GM23248 (cell line): Measurements from ENCODE around the gene ZMYND19. TPM values are rescaled to one million over a fixed set of nuclear protein-coding genes. Genes with fewer than 3 reads are reported as not detected.

Experiments used
- DNase-seq: peaks from one replicate; pipeline ENCODE4 v3.0.0-alpha.2; 2015
- H2AFZ ChIP-seq: fragments of 200-600 bp; sonication (generic); 2 replicates; pipeline ENCODE4 v1.6.1; 2016; ENCODE audit warnings: antibody characterized with exemption
- H3F3A ChIP-seq: fragments of 200-600 bp; sonication (generic); 2 replicates; pipeline ENCODE4 v1.6.1; 2016; ENCODE audit warnings: mild to moderate bottlenecking, antibody characterized with exemption, mixed run types; ENCODE audit not compliant: insufficient read depth
- H3K27ac ChIP-seq: fragments of 200-600 bp; sonication (generic); 2 replicates; pipeline ENCODE4 v1.5.1; 2016; ENCODE audit warnings: mild to moderate bottlenecking
- H3K27me3 ChIP-seq: fragments of 200-600 bp; sonication (generic); replicated peaks from 2 replicates; pipeline ENCODE4 v1.6.1; 2016; ENCODE audit warnings: mild to moderate bottlenecking; ENCODE audit not compliant: insufficient read depth
- H3K36me3 ChIP-seq: fragments of 200-600 bp; sonication (generic); 2 replicates; pipeline ENCODE4 v1.6.1; 2016; ENCODE audit warnings: low read depth, mild to moderate bottlenecking
- H3K4me1 ChIP-seq: fragments of 200-600 bp; sonication (generic); 2 replicates; pipeline ENCODE4 v1.6.1; 2016; ENCODE audit warnings: mild to moderate bottlenecking; ENCODE audit not compliant: insufficient read depth
- H3K4me2 ChIP-seq: fragments of 200-600 bp; sonication (generic); one replicate; pipeline ENCODE4 v1.6.1; 2016; ENCODE audit warnings: mild to moderate bottlenecking; ENCODE audit not compliant: unreplicated experiment
- H3K4me3 ChIP-seq: fragments of 200-600 bp; sonication (generic); 2 replicates; pipeline ENCODE4 v1.5.1; 2016; ENCODE audit warnings: mild to moderate bottlenecking
- H3K79me2 ChIP-seq: fragments of 200-600 bp; sonication (generic); 2 replicates; pipeline ENCODE4 v1.6.1; 2016; ENCODE audit warnings: mild to moderate bottlenecking; ENCODE audit not compliant: insufficient read depth
- H3K9ac ChIP-seq: fragments of 200-600 bp; sonication (generic); 2 replicates; pipeline ENCODE4 v1.6.1; 2016; ENCODE audit warnings: mild to moderate bottlenecking
- H3K9me2 ChIP-seq: fragments of 200-600 bp; sonication (generic); 2 replicates; pipeline ENCODE4 v1.6.1; 2016; ENCODE audit warnings: mixed run types, mild to moderate bottlenecking, moderate library complexity; ENCODE audit not compliant: insufficient read depth
- H3K9me3 ChIP-seq: fragments of 200-600 bp; sonication (generic); one replicate; pipeline ENCODE4 v1.6.1; 2017; ENCODE audit warnings: low read depth
- H4K20me1 ChIP-seq: fragments of 200-600 bp; sonication (generic); 2 replicates; pipeline ENCODE4 v1.6.0; 2016; ENCODE audit not compliant: insufficient read depth
- EZH2 ChIP-seq: fragments of 200-600 bp; sonication (generic); IDR thresholded peaks from 2 replicates; pipeline ENCODE4 v1.6.1; 2018; ENCODE audit warnings: antibody characterized with exemption, mild to moderate bottlenecking; ENCODE audit not compliant: insufficient read depth, poor library complexity, severe bottlenecking
- EZH2phosphoT487 ChIP-seq: fragments of 200-600 bp; sonication (generic); IDR thresholded peaks from 2 replicates; pipeline ENCODE4 v1.6.1; 2018; ENCODE audit warnings: antibody characterized with exemption, moderate library complexity, mild to moderate bottlenecking, low read depth; ENCODE audit not compliant: insufficient read depth
- WGBS, 2 experiments: methylation state at CpG; one replicate each; pipeline ENCODE4 v1.1.6; 2015 to 2017; ENCODE audit warnings: low lambda C conversion rate in 2 of 2, low coverage in 1 of 2; ENCODE audit errors: missing lambda C conversion rate in 2 of 2; 5-methylcytosine and 5-hydroxymethylcytosine counted together
- in situ Hi-C: fragments of 300-500 bp; cut with MboI; formaldehyde crosslinking; loops from 2 replicates; pipeline ENCODE4 v1.15.0; 2020
- polyA plus RNA-seq: library from polyadenylated mRNA; unstranded; fragments of >200 nt; fragmentation: Nextera tagmentation; extraction: Ambion mirVana; gene quantifications from 2 replicates; pipeline ENCODE4 v1.2.1, GENCODE V29; 2016
- total RNA-seq: library from RNA; depleted of rRNA; stranded (reverse); fragments of >200 nt; shearing (Covaris generic); gene quantifications from 2 replicates; pipeline ENCODE4 v1.2.3, GENCODE V29; 2014

ZMYND19 gene
- total and polyA plus RNA-seq, 2 experiments from 2014 or later = 6.1 to 29.6 TPM

DNA sequence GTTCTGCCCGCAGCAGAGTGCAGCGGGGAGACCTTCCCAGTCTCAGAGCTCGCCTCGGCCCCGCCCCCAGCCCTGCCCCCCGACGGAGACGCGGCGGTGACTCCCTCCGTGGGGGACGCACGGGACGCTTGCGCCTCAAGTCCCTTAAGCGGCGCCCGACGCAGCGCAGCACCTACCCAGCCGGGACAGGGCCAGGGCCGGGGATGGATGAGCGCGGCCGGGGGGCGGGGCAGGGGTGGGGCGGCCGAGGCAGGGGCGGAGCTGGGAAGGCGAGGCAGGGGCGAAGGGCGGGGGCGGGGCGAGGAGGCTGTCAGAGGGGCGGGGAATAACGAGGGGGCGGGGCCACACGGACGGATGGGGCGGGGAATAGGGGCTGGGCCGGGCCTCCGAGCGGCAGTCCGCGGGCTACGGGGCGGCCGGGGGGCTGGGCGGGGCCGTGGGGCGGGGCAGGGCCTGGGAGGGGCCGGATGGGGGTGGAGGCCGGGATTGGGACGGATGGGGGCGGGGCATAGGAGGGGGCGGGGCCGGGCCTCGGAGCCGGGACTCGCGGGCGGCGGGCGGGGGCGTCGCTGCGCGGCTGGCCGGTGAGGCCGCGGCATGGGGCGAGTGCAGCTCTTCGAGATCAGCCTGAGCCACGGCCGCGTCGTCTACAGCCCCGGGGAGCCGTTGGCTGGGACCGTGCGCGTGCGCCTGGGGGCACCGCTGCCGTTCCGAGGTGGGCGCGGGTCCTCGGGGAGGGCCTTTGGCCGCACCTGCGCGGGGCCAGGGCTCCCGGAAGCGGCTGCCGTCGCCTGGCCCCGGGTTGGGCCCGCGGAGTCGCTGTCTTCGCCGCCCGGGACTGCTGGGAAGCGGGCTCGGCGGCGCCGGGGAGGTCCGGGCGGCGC, 15.1 kb upstream of the ZMYND19 start, which contains the start of gene ARRDC1:
Gene ARRDC1 (plus strand): TSS at position 566 of the 884 bp plus-strand sequence. CDS start 32 bp downstream, at position 598.
- peak; percentile 96 for DNase-seq
- Histone ChIP-seq H3K79me2 (peaks cover 15% of the 10 kb centered on the region; the same call in 1 of the 2 replicates), H3K27ac (no peak within 1 kb of the TSS), H3K27me3 (no peaks in the 10 kb centered on the region), H2AFZ (peak within 1 kb of the TSS; percentile 73), H3K4me2 (peak within 1 kb of the TSS; percentile 55), H3K4me1 (peaks cover 9% of the 10 kb centered on the region; the same call in 1 of the 2 replicates), H3K36me3 (no peaks in the 10 kb centered on the region), H4K20me1 (no peaks in the 10 kb centered on the region), H3K9ac (peak within 1 kb of the TSS; percentile 70), H3F3A (no peaks in the 10 kb centered on the region), H3K4me3 (peak within 1 kb of the TSS; percentile 78), H3K9me2 (no peaks in the 10 kb centered on the region), H3K9me3 (no peaks in the 10 kb centered on the region)
- in situ Hi-C loops = no loop called here
- WGBS, 2 experiments = 1 to 2% methylated on average over 32 to 67 of the region's 111 CpGs
- no peak for TF ChIP-seq EZH2phosphoT487
- TF ChIP-seq EZH2 = no peak

DNA sequence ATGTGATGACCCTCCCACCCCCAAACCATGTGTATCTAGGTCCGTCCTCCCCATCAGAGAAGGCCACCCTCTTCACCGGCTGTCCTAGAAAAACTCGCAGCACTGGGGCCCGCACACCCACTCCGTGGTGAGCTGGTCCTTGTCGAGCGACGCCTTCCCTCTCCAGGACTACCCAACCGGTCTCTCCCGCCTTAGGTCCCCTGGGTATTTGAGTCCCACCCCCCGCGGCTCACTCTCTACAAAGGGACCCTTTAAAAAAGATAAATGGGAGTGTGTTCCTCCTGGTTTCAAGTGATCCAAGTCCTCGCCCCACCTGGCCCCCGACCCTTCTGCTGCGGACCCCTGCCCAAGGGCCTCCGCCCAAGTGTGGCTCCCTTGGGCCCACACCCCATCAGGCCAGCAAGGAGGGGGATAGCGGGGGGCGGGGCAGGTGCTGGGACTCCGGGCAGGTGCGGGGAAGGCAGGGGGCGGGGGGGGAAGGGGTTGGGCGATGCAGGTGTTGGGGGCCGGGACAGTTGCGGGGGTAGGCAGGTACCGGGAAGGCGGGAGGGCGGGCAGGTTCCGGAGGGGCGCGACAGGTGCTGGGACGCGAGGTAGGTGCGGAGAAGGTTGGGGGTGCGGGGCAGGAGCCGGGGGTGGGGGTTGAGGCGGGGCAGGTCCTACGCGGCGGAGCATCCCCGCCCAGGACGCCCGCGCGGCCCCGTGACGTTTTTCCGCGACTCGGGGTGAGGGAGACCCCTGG, 14.2 kb upstream of the ZMYND19 start:
- Histone ChIP-seq H4K20me1 (no peaks in the 10 kb centered on the region), H3K27ac (no peak overlapping the region), H3K79me2 (peaks cover 15% of the 10 kb centered on the region; the same call in 1 of the 2 replicates), H3K27me3 (no peaks in the 10 kb centered on the region), H3K4me1 (peaks cover 9% of the 10 kb centered on the region; the same call in 1 of the 2 replicates), H3K4me2 (no peak overlapping the region), H3K4me3 (peak overlapping the region; percentile 60), H3K9me3 (no peaks in the 10 kb centered on the region), H3K9ac (no peak overlapping the region), H3K36me3 (no peaks in the 10 kb centered on the region), H2AFZ (no peak overlapping the region), H3F3A (no peaks in the 10 kb centered on the region), H3K9me2 (no peaks in the 10 kb centered on the region)
- peak; percentile 45 for DNase-seq
- TF ChIP-seq EZH2phosphoT487 (no peak), EZH2 (no peak)
- in situ Hi-C loops = no loop called here
- 5 to 12% methylated on average over 16 to 49 of the region's 49 CpGs for WGBS, 2 experiments

DNA sequence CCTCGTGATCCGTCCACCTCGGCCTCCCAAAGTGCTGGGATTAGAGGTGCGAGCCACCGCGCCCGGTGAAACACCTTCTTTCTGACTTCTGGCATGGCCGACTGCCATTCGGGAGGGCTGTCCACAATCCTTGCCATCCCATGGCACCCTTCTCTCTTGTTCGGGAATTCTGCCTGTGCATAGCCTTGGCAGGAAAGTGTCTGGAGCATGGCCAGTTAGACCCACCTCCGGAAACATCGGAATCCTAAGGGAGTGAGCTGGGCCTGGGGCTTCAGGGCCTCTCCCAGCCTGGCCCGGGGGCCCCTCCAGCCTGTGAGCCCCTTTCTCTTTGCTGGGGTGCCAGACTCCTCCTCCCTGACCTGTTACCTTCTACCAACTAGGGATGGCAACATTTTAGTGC, 13.6 kb upstream of the ZMYND19 start:
- no peak overlapping the region for H2AFZ ChIP-seq
- no peaks in the 10 kb centered on the region for H4K20me1 ChIP-seq
- H3K4me2 ChIP-seq = no peak overlapping the region
- no peak overlapping the region for H3K4me3 ChIP-seq
- no peaks in the 10 kb centered on the region for H3K9me3 ChIP-seq
- H3K27me3 ChIP-seq = no peaks in the 10 kb centered on the region
- no peak for DNase-seq
- H3F3A ChIP-seq = no peaks in the 10 kb centered on the region
- 43 to 44% methylated on average over 13 of the region's 13 CpGs for WGBS, 2 experiments
- TF ChIP-seq EZH2 (no peak), EZH2phosphoT487 (no peak)
- no peaks in the 10 kb centered on the region for H3K36me3 ChIP-seq
- H3K9ac ChIP-seq = no peak overlapping the region
- H3K4me1 ChIP-seq = peaks cover 9% of the 10 kb centered on the region; the same call in 1 of the 2 replicates
- H3K27ac ChIP-seq = no peak overlapping the region
- no peaks in the 10 kb centered on the region for H3K9me2 ChIP-seq
- in situ Hi-C loops = no loop called here
- H3K79me2 ChIP-seq = peaks cover 15% of the 10 kb centered on the region; the same call in 1 of the 2 replicates

DNA sequence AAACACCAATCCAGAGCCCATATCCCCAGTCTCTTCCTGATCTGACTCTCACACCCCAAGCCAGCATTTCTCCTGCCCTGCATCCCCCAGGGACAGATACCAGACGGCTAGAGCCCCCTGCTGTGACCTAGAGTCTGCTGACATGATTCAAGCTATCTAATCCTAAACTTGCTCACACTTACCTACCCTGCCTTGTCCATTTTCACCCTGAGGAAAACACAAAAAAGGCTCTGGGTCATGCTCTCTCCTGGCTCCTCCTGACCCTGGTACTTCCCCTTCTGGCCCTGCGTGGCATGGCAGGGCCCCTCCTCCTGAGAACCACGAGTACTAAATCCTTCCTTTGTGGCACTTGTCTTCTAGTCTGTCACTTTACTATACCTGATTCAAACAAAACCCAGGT, 12.3 kb upstream of the ZMYND19 start:
- H3K4me3 ChIP-seq = no peak overlapping the region
- 3 to 10% methylated on average over 3 of the region's 3 CpGs for WGBS, 2 experiments
- H3K4me1 ChIP-seq = peaks cover 9% of the 10 kb centered on the region; the same call in 1 of the 2 replicates
- no peaks in the 10 kb centered on the region for H3F3A ChIP-seq
- H3K36me3 ChIP-seq = no peaks in the 10 kb centered on the region
- no peak overlapping the region for H3K4me2 ChIP-seq
- H2AFZ ChIP-seq = no peak overlapping the region
- no peak for TF ChIP-seq EZH2phosphoT487
- no peak for TF ChIP-seq EZH2
- no peaks in the 10 kb centered on the region for H3K27me3 ChIP-seq
- in situ Hi-C loops = no loop called here
- H4K20me1 ChIP-seq = no peaks in the 10 kb centered on the region
- H3K9ac ChIP-seq = no peak overlapping the region
- no peaks in the 10 kb centered on the region for H3K9me2 ChIP-seq
- peaks cover 7% of the 10 kb centered on the region; the same call in 1 of the 2 replicates for H3K79me2 ChIP-seq
- H3K27ac ChIP-seq = no peak overlapping the region
- no peak for DNase-seq
- H3K9me3 ChIP-seq = no peaks in the 10 kb centered on the region
